Panc1 (cell line): Measurements from ENCODE around the gene RBPJL. TPM values are rescaled to one million over a fixed set of nuclear protein-coding genes. Genes with fewer than 3 reads are reported as not detected.

Experiments
- ATAC-seq: fragments of 200-7000 bp; cut with Tn5 transposase; 2 replicates; pipeline ENCODE4 v1.9.1; 2020; ENCODE audit warnings: mild to moderate bottlenecking, moderate library complexity
- BruUV-seq: library from RNA; stranded (reverse); fragments of 400-500 nt; replicated peaks from 2 replicates; lab custom pipeline; 2021; lab: Mats Ljungman, UMichigan
- CTCF ChIA-PET: fragments of 300-600 bp; sonication (Branson Sonifier 250); formaldehyde crosslinking; loops from one replicate; lab custom pipeline; 2022; ENCODE audit warnings: antibody characterized with exemption; lab: Charles Lee
- POLR2A ChIA-PET: fragments of 300-600 bp; sonication (Branson Sonifier 250); formaldehyde crosslinking; loops from one replicate; lab custom pipeline; 2022; ENCODE audit warnings: antibody characterized with exemption; lab: Charles Lee
- DNase-seq: peaks from one replicate; pipeline ENCODE4 v3.0.0-alpha.2; 2010; ENCODE audit warnings: low read depth, low spot score
- H3K27ac ChIP-seq: 2 replicates; pipeline ENCODE4 v1.5.1; 2011; ENCODE audit warnings: mild to moderate bottlenecking, low read length, inconsistent platforms
- H3K27me3 ChIP-seq: fragments of 200-500 bp; sonication (Bioruptor generic); 2 replicates; pipeline ENCODE4 v1.6.0; 2014; ENCODE audit warnings: low read length, inconsistent platforms; ENCODE audit not compliant: control insufficient read depth, insufficient read depth
- H3K36me3 ChIP-seq: fragments of 200-500 bp; sonication (Bioruptor generic); 2 replicates; pipeline ENCODE4 v1.5.1; 2014; ENCODE audit warnings: inconsistent platforms, mild to moderate bottlenecking, low read length, moderate library complexity; ENCODE audit not compliant: control insufficient read depth, insufficient read depth
- H3K4me1 ChIP-seq: 2 replicates; pipeline ENCODE4 v1.5.1; 2011; ENCODE audit warnings: inconsistent platforms, mild to moderate bottlenecking, low read length, moderate library complexity; ENCODE audit not compliant: control insufficient read depth, insufficient read depth
- H3K4me3 ChIP-seq, 2 experiments: 2 replicates each; pipeline ENCODE4 v1.5.1; 2011 to 2012; ENCODE audit warnings: low read depth in 2 of 2, low read length in 2 of 2, mild to moderate bottlenecking in 2 of 2, inconsistent platforms in 1 of 2, moderate library complexity in 1 of 2
- H3K9me3 ChIP-seq: fragments of 200-500 bp; sonication (Bioruptor generic); 2 replicates; pipeline ENCODE4 v1.5.1; 2014; ENCODE audit warnings: low read depth, mild to moderate bottlenecking, inconsistent platforms, low read length, moderate library complexity; ENCODE audit not compliant: control insufficient read depth, insufficient read depth
- POLR2AphosphoS5 ChIP-seq: IDR thresholded peaks from 2 replicates; pipeline ENCODE4 v1.6.1; 2012; ENCODE audit warnings: mild to moderate bottlenecking, low read depth, low read length, moderate library complexity
- SIN3A ChIP-seq: IDR thresholded peaks from 2 replicates; pipeline ENCODE4 v1.6.1; 2012; ENCODE audit warnings: low read depth, mild to moderate bottlenecking, low read length, moderate library complexity, borderline replicate concordance; ENCODE audit not compliant: insufficient read depth
- TCF7L2 ChIP-seq: IDR thresholded peaks from 2 replicates; pipeline ENCODE4 v1.6.1; 2011; ENCODE audit warnings: mild to moderate bottlenecking, low read depth, low read length, inconsistent platforms
- in situ Hi-C: cut with HindIII; loops from 2 replicates; pipeline ENCODE4 v1.10.0; 2016; ENCODE audit warnings: low sequenced_read_pairs, low pct_unique_long_range_greater_than_20kb
- intact Hi-C: fragments of 100-400 bp; cut with micrococcal nuclease; formaldehyde crosslinking; loops from one replicate; pipeline ENCODE4 v1.10.0; 2022; ENCODE audit not compliant: unreplicated experiment
- total RNA-seq: library from RNA; stranded (reverse); gene quantifications from one replicate; pipeline ENCODE4 v1.2.1, GENCODE V29; 2021; ENCODE audit not compliant: unreplicated experiment
- TF ChIP-seq, protein P1 (sequence below): fragments of 450-650 bp; IDR thresholded peaks from 2 replicates; pipeline ENCODE4 v1.5.1; 2017; ENCODE audit warnings: mild to moderate bottlenecking
- TF ChIP-seq, protein P2 (sequence below), 2 experiments: IDR thresholded peaks; 2 replicates each; pipeline ENCODE4 v1.6.1; 2011 to 2012; ENCODE audit warnings: low read depth in 2 of 2, control low read depth in 1 of 2, low read length in 1 of 2, mild to moderate bottlenecking in 1 of 2, moderate library complexity in 1 of 2; ENCODE audit not compliant: insufficient read depth in 1 of 2

RBPJL gene
- total RNA-seq, 1 experiment from 2014 or later, result 0.18 TPM

DNA sequence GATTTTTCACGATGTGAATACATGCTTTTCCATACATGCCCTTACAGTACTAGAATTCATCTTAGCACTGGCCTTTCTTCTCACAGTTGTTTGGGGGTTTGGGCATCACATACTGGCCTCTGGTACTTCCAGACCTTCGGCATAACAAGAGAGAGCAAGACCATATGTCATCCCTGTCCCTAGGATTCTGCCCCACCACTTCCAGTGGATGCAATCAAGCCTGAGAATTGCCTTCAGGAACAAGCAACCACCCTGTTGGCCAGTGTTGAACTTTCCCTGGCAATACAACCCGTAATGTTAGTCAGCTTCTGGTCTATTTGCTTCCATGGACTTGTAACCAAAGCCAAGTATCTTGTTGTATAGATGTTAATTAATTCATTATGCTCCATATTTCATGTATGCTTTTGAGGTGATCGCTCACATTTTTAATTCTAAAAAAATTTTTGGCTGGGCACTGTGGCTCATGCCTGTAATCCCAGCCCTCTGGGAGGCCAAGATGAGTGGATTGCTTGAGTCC is 36.8 kb upstream of the RBPJL start:
- ChIA-PET CTCF (interaction anchor here (0.7 kb wide), 1 partner anchor 156 kb away, joined by 3 read pairs; no protein-coding TSS in a partner anchor), POLR2A (no interaction called here)
- H3K36me3 ChIP-seq, result no peaks in the 10 kb centered on the region; the same call in 1 of the 2 replicates
- no peak for TF ChIP-seq TCF7L2
- TF ChIP-seq, protein P1, sequence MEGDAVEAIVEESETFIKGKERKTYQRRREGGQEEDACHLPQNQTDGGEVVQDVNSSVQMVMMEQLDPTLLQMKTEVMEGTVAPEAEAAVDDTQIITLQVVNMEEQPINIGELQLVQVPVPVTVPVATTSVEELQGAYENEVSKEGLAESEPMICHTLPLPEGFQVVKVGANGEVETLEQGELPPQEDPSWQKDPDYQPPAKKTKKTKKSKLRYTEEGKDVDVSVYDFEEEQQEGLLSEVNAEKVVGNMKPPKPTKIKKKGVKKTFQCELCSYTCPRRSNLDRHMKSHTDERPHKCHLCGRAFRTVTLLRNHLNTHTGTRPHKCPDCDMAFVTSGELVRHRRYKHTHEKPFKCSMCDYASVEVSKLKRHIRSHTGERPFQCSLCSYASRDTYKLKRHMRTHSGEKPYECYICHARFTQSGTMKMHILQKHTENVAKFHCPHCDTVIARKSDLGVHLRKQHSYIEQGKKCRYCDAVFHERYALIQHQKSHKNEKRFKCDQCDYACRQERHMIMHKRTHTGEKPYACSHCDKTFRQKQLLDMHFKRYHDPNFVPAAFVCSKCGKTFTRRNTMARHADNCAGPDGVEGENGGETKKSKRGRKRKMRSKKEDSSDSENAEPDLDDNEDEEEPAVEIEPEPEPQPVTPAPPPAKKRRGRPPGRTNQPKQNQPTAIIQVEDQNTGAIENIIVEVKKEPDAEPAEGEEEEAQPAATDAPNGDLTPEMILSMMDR, result no peak
- TF ChIP-seq, protein P2, sequence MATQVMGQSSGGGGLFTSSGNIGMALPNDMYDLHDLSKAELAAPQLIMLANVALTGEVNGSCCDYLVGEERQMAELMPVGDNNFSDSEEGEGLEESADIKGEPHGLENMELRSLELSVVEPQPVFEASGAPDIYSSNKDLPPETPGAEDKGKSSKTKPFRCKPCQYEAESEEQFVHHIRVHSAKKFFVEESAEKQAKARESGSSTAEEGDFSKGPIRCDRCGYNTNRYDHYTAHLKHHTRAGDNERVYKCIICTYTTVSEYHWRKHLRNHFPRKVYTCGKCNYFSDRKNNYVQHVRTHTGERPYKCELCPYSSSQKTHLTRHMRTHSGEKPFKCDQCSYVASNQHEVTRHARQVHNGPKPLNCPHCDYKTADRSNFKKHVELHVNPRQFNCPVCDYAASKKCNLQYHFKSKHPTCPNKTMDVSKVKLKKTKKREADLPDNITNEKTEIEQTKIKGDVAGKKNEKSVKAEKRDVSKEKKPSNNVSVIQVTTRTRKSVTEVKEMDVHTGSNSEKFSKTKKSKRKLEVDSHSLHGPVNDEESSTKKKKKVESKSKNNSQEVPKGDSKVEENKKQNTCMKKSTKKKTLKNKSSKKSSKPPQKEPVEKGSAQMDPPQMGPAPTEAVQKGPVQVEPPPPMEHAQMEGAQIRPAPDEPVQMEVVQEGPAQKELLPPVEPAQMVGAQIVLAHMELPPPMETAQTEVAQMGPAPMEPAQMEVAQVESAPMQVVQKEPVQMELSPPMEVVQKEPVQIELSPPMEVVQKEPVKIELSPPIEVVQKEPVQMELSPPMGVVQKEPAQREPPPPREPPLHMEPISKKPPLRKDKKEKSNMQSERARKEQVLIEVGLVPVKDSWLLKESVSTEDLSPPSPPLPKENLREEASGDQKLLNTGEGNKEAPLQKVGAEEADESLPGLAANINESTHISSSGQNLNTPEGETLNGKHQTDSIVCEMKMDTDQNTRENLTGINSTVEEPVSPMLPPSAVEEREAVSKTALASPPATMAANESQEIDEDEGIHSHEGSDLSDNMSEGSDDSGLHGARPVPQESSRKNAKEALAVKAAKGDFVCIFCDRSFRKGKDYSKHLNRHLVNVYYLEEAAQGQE (IDR thresholded peaks at IDR 0.05; ENCODE audit: insufficient read depth in 1 of 2, low read depth in 2 of 2, low read length in 1 of 2), result no peak
- no peak for TF ChIP-seq SIN3A
- TF ChIP-seq POLR2AphosphoS5, result no peak
- no peaks in the 10 kb centered on the region for H3K9me3 ChIP-seq
- H3K4me3 ChIP-seq, result no peak overlapping the region
- BruUV-seq, result no TSS peak
- no peak overlapping the region for H3K27ac ChIP-seq
- H3K27me3 ChIP-seq, result peaks cover 27% of the 10 kb centered on the region
- ATAC-seq, result no peak
- no peaks in the 10 kb centered on the region for H3K4me1 ChIP-seq
- DNase-seq, result no peak
- intact Hi-C loops, result loop anchor here (5.0 kb wide), 1 partner anchor 43 kb away; no protein-coding TSS in a partner anchor
- in situ Hi-C loops, result no loop called here

DNA sequence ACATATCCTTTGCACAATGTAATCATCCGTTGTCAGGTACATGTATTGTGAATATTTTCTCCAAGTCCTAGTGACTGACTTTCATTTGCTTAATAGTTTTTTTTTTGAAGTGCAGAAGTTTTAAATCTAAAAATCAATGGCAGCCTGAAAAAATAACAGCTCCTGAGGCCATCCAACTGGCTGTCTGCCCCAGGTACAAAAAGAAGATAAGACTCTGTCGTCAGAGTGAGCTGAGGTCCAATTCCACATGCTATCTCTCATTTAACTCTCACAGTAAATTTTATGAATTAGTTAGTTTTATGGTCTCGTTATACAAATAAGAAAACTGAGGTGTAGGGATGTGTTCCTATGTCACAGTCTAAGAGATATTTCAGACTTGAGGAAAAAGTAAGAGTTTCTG is 31.3 kb upstream of the RBPJL start:
- BruUV-seq, result no TSS peak
- Histone ChIP-seq H3K27me3 (peaks cover 23% of the 10 kb centered on the region), H3K4me1 (no peaks in the 10 kb centered on the region), H3K4me3 (no peak overlapping the region), H3K9me3 (no peaks in the 10 kb centered on the region), H3K36me3 (no peaks in the 10 kb centered on the region), H3K27ac (no peak overlapping the region)
- intact Hi-C loops (no loop called here), in situ Hi-C loops (no loop called here)
- TF ChIP-seq, protein P1, result no peak
- TF ChIP-seq SIN3A (no peak), POLR2AphosphoS5 (no peak), TCF7L2 (no peak)
- TF ChIP-seq, protein P2 (IDR thresholded peaks at IDR 0.05; ENCODE audit: insufficient read depth in 1 of 2, low read depth in 2 of 2, low read length in 1 of 2), result no peak
- ChIA-PET CTCF (no interaction called here), POLR2A (interaction anchor here (0.7 kb wide), 2 partner anchors 16 to 161 kb away, joined by 3 read pairs; no protein-coding TSS in a partner anchor)
- no peak for DNase-seq
- no peak for ATAC-seq
